HEK293 (cell line): ENCODE data around the gene MNX1.

ENCODE experiments used
- CTCF ChIA-PET: fragments of 350-600 bp; formaldehyde crosslinking; extraction: SDS; loops from one replicate; lab custom pipeline; 2021; ENCODE audit warnings: antibody characterized with exemption; lab: Yijun Ruan, JAX
- POLR2A ChIA-PET: fragments of 300-600 bp; formaldehyde crosslinking; extraction: SDS; loops from one replicate; lab custom pipeline; 2020; ENCODE audit warnings: antibody characterized with exemption, inconsistent platforms; lab: Yijun Ruan, JAX
- H3K27ac ChIP-seq: fragments of 200-500 bp; sonication (Bioruptor generic); 2 replicates; pipeline ENCODE4 v1.5.1; 2014; ENCODE audit warnings: low read depth, low read length, control low read depth, inconsistent platforms; ENCODE audit errors: extremely low read depth
- H3K36me3 ChIP-seq, 2 experiments: fragments of 200-500 bp in 1 of 2; sonication (Bioruptor generic) in 1 of 2; 1 replicate in 1 of 2; 2 replicates in 1 of 2; pipeline ENCODE4 v1.5.1; 2014 to 2017; ENCODE audit warnings: inconsistent platforms in 2 of 2, low read length in 2 of 2; ENCODE audit not compliant: control insufficient read depth in 2 of 2, insufficient read depth in 1 of 2
- H3K4me1 ChIP-seq: fragments of 200-500 bp; sonication (Bioruptor generic); 2 replicates; pipeline ENCODE4 v1.5.1; 2014; ENCODE audit warnings: mild to moderate bottlenecking, low read length, inconsistent platforms; ENCODE audit not compliant: control insufficient read depth, insufficient read depth
- H3K4me3 ChIP-seq: 2 replicates; pipeline ENCODE4 v1.5.1; 2011; ENCODE audit warnings: low read depth, mild to moderate bottlenecking, control low read depth, low read length, moderate library complexity
- H3K9me3 ChIP-seq: fragments of 200-500 bp; sonication (Bioruptor generic); 2 replicates; pipeline ENCODE4 v1.5.1; 2014; ENCODE audit warnings: low read depth, low read length, inconsistent platforms; ENCODE audit not compliant: control insufficient read depth, insufficient read depth
- REPIN1 ChIP-seq: fragments of 450-650 bp; formaldehyde crosslinking; IDR thresholded peaks from 2 replicates; pipeline ENCODE4 v1.5.1; 2017; ENCODE audit warnings: missing biosample characterization, missing genetic modification characterization, low read depth
- YY2 ChIP-seq: fragments of 450-650 bp; formaldehyde crosslinking; IDR thresholded peaks from 2 replicates; pipeline ENCODE4 v1.5.1; 2016; ENCODE audit warnings: missing biosample characterization, missing genetic modification characterization
- ZNF132 ChIP-seq: fragments of 450-650 bp; formaldehyde crosslinking; IDR thresholded peaks from 2 replicates; pipeline ENCODE4 v1.5.1; 2017; ENCODE audit warnings: missing biosample characterization, missing genetic modification characterization, borderline replicate concordance
- ZNF155 ChIP-seq: fragments of 450-650 bp; formaldehyde crosslinking; IDR thresholded peaks from 2 replicates; pipeline ENCODE4 v1.5.1; 2016; ENCODE audit warnings: missing biosample characterization, missing genetic modification characterization
- ZNF16 ChIP-seq: fragments of 450-650 bp; formaldehyde crosslinking; IDR thresholded peaks from 2 replicates; pipeline ENCODE4 v1.5.1; 2016; ENCODE audit warnings: low read depth, missing biosample characterization, missing genetic modification characterization
- ZNF202 ChIP-seq: fragments of 450-650 bp; formaldehyde crosslinking; IDR thresholded peaks from 2 replicates; pipeline ENCODE4 v1.5.1; 2016; ENCODE audit warnings: missing biosample characterization, missing genetic modification characterization, borderline replicate concordance
- ZNF211 ChIP-seq: fragments of 450-650 bp; formaldehyde crosslinking; IDR thresholded peaks from 2 replicates; pipeline ENCODE4 v1.5.1; 2016; ENCODE audit warnings: low read depth, missing biosample characterization, missing genetic modification characterization
- ZNF292 ChIP-seq: fragments of 450-650 bp; formaldehyde crosslinking; IDR thresholded peaks from 2 replicates; pipeline ENCODE4 v1.5.1; 2016; ENCODE audit warnings: low read depth, missing biosample characterization, missing genetic modification characterization, borderline replicate concordance
- ZNF324 ChIP-seq: fragments of 450-650 bp; formaldehyde crosslinking; IDR thresholded peaks from 2 replicates; pipeline ENCODE4 v1.5.1; 2016; ENCODE audit warnings: missing biosample characterization, missing genetic modification characterization
- ZNF530 ChIP-seq: fragments of 450-650 bp; formaldehyde crosslinking; IDR thresholded peaks from 2 replicates; pipeline ENCODE4 v1.5.1; 2016; ENCODE audit warnings: low read depth, missing biosample characterization, missing genetic modification characterization
- ZNF548 ChIP-seq: fragments of 450-650 bp; formaldehyde crosslinking; IDR thresholded peaks from 2 replicates; pipeline ENCODE4 v1.5.1; 2016; ENCODE audit warnings: missing biosample characterization, missing genetic modification characterization
- ZNF626 ChIP-seq: fragments of 450-650 bp; sonication (Bioruptor Pico); formaldehyde crosslinking; IDR thresholded peaks from 2 replicates; pipeline ENCODE4 v1.5.1; 2018; ENCODE audit warnings: missing biosample characterization, missing genetic modification characterization, inconsistent platforms
- TF ChIP-seq, protein P1 (sequence below): fragments of 450-650 bp; formaldehyde crosslinking; IDR thresholded peaks from 2 replicates; pipeline ENCODE4 v1.5.1; 2016; ENCODE audit warnings: missing biosample characterization, missing genetic modification characterization
- TF ChIP-seq, protein P2 (sequence below): fragments of 450-650 bp; formaldehyde crosslinking; IDR thresholded peaks from 2 replicates; pipeline ENCODE4 v1.5.1; 2017; ENCODE audit warnings: missing biosample characterization, missing genetic modification characterization
- TF ChIP-seq, protein P3 (sequence below): fragments of 450-650 bp; formaldehyde crosslinking; IDR thresholded peaks from 2 replicates; pipeline ENCODE4 v1.5.1; 2017; ENCODE audit warnings: missing biosample characterization, missing genetic modification characterization
- TF ChIP-seq, protein P4 (sequence below): fragments of 450-650 bp; formaldehyde crosslinking; IDR thresholded peaks from 2 replicates; pipeline ENCODE4 v1.5.1; 2017; ENCODE audit warnings: missing biosample characterization, missing genetic modification characterization
- TF ChIP-seq, protein P5 (sequence below): fragments of 450-650 bp; formaldehyde crosslinking; optimal IDR thresholded peaks from 2 replicates; pipeline ENCODE3; 2016; ENCODE audit warnings: missing biosample characterization, mild to moderate bottlenecking, missing genetic modification characterization

The MNX1 gene

DNA sequence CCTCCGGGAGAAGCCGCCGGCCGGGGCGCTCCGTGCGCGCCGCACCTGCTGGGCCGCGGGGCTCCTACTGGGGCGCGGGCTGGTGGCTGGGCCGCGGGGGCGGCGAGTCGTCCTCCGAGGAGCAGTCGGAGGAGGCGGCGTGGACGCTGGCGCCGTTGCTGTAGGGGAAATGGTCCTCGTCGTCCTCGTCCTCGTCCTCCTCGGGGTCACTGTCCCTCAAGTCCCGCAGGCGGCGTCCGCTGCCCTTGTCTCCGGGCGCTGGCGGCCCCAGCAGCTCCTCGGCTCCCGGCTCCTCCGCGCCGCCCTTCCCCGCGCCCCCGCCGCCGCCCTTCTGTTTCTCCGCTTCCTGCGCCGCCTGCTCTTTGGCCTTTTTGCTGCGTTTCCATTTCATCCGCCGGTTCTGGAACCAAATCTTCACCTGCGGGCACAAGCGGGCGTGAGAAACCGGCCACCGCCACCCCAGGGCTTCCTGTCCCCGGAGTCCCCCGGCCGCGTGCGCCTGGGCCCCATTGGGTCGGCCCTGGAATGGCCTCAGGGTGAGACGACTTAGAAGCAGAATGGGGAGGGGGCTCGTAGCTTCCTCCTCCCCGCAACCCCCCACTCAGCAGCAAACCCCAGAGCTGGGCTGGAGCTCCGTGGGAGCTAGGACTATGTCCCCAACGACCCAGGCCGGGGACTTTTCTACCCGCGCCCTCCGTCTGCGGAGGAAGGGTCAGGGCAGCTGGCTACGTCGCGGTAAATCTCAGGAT lies 4.8 kb downstream of the MNX1 start:
- peaks cover 0 to 27% of the 10 kb centered on the region in 2 experiments; a peak in 2 of 3 replicates for H3K36me3 ChIP-seq
- H3K9me3 ChIP-seq = no peaks in the 10 kb centered on the region
- ChIA-PET CTCF (interaction anchor here (0.6 kb wide), 1 partner anchor 222 kb away, joined by 3 read pairs; no protein-coding TSS in a partner anchor), POLR2A (no interaction called here)
- peaks cover 12% of the 10 kb centered on the region; the same call in 1 of the 2 replicates for H3K4me1 ChIP-seq
- no peak overlapping the region for H3K4me3 ChIP-seq
- TF ChIP-seq, protein P1, sequence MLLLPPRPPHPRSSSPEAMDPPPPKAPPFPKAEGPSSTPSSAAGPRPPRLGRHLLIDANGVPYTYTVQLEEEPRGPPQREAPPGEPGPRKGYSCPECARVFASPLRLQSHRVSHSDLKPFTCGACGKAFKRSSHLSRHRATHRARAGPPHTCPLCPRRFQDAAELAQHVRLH (tag by site-specific recombination) = no peak
- TF ChIP-seq ZNF202 (tag by site-specific recombination) (0 out of 2 replicates have a peak, but pooled peaks have one; percentile 21), ZNF155 (no peak), ZNF16 (no peak)
- TF ChIP-seq, protein P2, sequence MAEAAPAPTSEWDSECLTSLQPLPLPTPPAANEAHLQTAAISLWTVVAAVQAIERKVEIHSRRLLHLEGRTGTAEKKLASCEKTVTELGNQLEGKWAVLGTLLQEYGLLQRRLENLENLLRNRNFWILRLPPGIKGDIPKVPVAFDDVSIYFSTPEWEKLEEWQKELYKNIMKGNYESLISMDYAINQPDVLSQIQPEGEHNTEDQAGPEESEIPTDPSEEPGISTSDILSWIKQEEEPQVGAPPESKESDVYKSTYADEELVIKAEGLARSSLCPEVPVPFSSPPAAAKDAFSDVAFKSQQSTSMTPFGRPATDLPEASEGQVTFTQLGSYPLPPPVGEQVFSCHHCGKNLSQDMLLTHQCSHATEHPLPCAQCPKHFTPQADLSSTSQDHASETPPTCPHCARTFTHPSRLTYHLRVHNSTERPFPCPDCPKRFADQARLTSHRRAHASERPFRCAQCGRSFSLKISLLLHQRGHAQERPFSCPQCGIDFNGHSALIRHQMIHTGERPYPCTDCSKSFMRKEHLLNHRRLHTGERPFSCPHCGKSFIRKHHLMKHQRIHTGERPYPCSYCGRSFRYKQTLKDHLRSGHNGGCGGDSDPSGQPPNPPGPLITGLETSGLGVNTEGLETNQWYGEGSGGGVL (tag by site-specific recombination) = no peak
- no peak overlapping the region for H3K27ac ChIP-seq

DNA sequence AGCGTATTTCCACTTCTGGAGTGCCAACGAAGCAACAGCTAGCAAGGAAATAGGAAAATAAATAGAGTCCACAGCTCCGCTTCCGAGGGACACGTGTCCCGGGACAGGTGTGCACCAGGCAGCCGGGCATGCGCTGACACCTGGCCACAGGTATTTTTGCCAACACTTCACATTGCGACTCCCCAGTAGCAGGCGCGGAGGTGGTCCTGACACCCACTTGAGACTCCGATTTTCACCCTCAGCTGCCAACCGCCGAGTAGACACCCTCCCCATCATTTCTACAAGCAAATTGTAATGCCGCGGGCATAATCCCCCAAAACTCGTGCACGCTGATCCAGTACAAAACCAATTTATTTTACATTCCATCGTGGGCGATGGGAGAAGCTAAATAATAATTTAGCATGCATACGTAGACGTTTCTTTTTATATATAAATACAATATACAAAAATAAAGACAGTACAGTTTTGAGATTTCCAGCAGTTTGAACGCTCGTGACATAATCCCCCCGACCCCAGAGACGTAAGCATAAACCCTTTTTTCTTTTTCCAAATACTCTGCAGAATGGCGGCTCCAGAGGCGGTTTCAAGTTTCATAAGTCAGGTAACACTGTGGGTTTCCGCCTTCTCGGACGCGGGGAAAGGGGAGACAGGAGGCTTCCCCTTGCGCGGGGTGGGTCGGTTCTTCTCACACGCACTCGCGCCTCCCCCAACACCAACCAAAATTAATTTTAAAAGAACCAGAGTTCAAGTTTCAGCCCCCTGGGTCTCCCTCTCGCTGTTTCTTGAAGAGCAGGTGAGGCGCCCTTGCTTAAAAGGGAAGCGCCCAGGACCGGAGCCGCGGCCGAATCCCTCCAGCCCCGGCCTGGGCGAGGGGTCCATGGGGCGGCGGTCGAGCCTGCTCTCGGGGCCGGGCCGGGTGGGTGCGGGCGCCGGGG lies 5.7 kb downstream of the MNX1 start:
- Histone ChIP-seq H3K36me3 (peaks cover 0 to 27% of the 10 kb centered on the region in 2 experiments; a peak in 2 of 3 replicates), H3K27ac (no peak overlapping the region), H3K4me3 (no peak overlapping the region), H3K9me3 (no peaks in the 10 kb centered on the region), H3K4me1 (peaks cover 12% of the 10 kb centered on the region; the same call in 1 of the 2 replicates)
- CTCF ChIA-PET = no interaction called here
- TF ChIP-seq, protein P3, sequence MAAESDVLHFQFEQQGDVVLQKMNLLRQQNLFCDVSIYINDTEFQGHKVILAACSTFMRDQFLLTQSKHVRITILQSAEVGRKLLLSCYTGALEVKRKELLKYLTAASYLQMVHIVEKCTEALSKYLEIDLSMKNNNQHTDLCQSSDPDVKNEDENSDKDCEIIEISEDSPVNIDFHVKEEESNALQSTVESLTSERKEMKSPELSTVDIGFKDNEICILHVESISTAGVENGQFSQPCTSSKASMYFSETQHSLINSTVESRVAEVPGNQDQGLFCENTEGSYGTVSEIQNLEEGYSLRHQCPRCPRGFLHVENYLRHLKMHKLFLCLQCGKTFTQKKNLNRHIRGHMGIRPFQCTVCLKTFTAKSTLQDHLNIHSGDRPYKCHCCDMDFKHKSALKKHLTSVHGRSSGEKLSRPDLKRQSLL (tag by site-specific recombination) = no peak
- TF ChIP-seq ZNF324 (no peak), ZNF132 (tag by site-specific recombination) (no peak)
- TF ChIP-seq, protein P4, sequence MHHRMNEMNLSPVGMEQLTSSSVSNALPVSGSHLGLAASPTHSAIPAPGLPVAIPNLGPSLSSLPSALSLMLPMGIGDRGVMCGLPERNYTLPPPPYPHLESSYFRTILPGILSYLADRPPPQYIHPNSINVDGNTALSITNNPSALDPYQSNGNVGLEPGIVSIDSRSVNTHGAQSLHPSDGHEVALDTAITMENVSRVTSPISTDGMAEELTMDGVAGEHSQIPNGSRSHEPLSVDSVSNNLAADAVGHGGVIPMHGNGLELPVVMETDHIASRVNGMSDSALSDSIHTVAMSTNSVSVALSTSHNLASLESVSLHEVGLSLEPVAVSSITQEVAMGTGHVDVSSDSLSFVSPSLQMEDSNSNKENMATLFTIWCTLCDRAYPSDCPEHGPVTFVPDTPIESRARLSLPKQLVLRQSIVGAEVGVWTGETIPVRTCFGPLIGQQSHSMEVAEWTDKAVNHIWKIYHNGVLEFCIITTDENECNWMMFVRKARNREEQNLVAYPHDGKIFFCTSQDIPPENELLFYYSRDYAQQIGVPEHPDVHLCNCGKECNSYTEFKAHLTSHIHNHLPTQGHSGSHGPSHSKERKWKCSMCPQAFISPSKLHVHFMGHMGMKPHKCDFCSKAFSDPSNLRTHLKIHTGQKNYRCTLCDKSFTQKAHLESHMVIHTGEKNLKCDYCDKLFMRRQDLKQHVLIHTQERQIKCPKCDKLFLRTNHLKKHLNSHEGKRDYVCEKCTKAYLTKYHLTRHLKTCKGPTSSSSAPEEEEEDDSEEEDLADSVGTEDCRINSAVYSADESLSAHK (tag by site-specific recombination) = peak; percentile 57; the same call in 1 of the 2 replicates
- POLR2A ChIA-PET = no interaction called here

DNA sequence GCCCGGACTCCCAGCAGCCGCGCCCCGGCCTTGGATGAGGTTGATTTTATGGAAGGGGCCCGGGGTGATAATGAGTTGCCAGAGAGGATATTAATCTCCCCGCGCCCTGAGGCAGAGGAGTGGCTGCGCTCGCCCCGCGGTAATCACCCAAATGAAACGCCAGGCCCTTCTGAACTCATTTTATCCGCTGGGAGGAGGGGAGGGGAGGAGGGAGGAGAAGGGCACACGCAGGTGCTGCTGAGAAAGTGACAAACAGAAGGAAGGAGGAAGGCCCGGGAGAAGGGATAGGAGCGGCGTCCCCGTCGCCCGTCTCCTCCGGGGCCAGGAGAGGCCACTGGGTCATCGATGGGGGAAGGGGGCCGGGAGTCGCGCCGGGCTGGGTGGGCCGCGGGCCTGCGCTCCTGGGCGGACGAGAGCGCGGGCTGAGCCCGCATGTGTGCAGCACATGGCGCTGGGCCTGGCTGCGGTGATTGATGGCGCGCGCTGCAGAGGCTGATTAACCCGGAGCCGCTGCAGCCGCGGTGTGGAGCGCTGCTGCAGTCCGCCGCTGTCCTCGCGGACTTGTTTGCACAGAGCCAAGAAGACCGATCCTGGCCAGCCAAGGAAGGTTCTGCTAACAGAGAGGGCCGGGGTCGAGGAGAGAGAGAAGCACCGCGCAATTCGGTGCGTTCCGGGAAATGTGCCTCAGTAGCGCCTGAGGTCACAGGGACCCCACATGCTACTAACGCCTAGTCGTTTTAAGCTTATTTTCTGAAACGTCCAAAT lies 6.5 kb downstream of the MNX1 start:
- Histone ChIP-seq H3K36me3 (peaks cover 0 to 27% of the 10 kb centered on the region in 2 experiments; a peak in 2 of 3 replicates), H3K9me3 (no peaks in the 10 kb centered on the region), H3K4me3 (no peak overlapping the region), H3K27ac (no peak overlapping the region), H3K4me1 (peaks cover 12% of the 10 kb centered on the region; the same call in 1 of the 2 replicates)
- ChIA-PET CTCF (no interaction called here), POLR2A (no interaction called here)
- TF ChIP-seq ZNF626 (tag by site-specific recombination) (no peak), ZNF548 (tag by site-specific recombination) (no peak), ZNF292 (tag by site-specific recombination) (no peak), ZNF16 (no peak), ZNF530 (no peak), REPIN1 (tag by site-specific recombination) (no peak), ZNF211 (tag by site-specific recombination) (no peak), YY2 (tag by site-specific recombination) (no peak)
- TF ChIP-seq, protein P5, sequence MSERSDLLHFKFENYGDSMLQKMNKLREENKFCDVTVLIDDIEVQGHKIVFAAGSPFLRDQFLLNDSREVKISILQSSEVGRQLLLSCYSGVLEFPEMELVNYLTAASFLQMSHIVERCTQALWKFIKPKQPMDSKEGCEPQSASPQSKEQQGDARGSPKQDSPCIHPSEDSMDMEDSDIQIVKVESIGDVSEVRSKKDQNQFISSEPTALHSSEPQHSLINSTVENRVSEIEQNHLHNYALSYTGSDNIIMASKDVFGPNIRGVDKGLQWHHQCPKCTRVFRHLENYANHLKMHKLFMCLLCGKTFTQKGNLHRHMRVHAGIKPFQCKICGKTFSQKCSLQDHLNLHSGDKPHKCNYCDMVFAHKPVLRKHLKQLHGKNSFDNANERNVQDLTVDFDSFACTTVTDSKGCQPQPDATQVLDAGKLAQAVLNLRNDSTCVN (tag by site-specific recombination) = no peak
